ENCODE results near the gene SIGLEC6. TPM values are rescaled to one million over a fixed set of nuclear protein-coding genes. Genes with fewer than 3 reads are reported as not detected.

Gene SIGLEC6
- not detected in 2 replicates for total RNA-seq

GRCh38 chr19:51531349-51532315 is at the start of gene SIGLEC6:
TSS of gene SIGLEC6 (minus strand) at chr19:51531670. CDS start at chr19:51531648, 22 bp downstream.
- Histone ChIP-seq H3K4me2 (ENCODE audit: insufficient read depth, low read length) (no peak within 1 kb of the TSS), H2AFZ (ENCODE audit: low read length) (no peak within 1 kb of the TSS), H3K27ac (ENCODE audit: low read depth, low read length) (no peak within 1 kb of the TSS), H3K36me3 (ENCODE audit: insufficient read depth, low read length) (no peaks in the 10 kb centered on the region), H4K20me1 (ENCODE audit: insufficient read depth, low read length) (no peaks in the 10 kb centered on the region), H3K9me3 (ENCODE audit: low read depth, low read length) (no peaks in the 10 kb centered on the region), H3K4me1 (ENCODE audit: insufficient read depth, low read length) (no peaks in the 10 kb centered on the region), H3K4me3 (ENCODE audit: insufficient read depth, low read length) (no peak within 1 kb of the TSS), H3K27me3 (ENCODE audit: insufficient read depth, low read length) (peaks cover 9% of the 10 kb centered on the region), H3K79me2 (ENCODE audit: insufficient read depth, low read length) (no peaks in the 10 kb centered on the region)
- TF ChIP-seq, protein P1, sequence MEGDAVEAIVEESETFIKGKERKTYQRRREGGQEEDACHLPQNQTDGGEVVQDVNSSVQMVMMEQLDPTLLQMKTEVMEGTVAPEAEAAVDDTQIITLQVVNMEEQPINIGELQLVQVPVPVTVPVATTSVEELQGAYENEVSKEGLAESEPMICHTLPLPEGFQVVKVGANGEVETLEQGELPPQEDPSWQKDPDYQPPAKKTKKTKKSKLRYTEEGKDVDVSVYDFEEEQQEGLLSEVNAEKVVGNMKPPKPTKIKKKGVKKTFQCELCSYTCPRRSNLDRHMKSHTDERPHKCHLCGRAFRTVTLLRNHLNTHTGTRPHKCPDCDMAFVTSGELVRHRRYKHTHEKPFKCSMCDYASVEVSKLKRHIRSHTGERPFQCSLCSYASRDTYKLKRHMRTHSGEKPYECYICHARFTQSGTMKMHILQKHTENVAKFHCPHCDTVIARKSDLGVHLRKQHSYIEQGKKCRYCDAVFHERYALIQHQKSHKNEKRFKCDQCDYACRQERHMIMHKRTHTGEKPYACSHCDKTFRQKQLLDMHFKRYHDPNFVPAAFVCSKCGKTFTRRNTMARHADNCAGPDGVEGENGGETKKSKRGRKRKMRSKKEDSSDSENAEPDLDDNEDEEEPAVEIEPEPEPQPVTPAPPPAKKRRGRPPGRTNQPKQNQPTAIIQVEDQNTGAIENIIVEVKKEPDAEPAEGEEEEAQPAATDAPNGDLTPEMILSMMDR (IDR thresholded peaks at IDR 0.05; ENCODE audit: extremely low read depth, low read depth, low read length), result no peak
- no peak for DNase-seq (ENCODE audit: insufficient read length, low spot score, missing footprints)

DNA sequence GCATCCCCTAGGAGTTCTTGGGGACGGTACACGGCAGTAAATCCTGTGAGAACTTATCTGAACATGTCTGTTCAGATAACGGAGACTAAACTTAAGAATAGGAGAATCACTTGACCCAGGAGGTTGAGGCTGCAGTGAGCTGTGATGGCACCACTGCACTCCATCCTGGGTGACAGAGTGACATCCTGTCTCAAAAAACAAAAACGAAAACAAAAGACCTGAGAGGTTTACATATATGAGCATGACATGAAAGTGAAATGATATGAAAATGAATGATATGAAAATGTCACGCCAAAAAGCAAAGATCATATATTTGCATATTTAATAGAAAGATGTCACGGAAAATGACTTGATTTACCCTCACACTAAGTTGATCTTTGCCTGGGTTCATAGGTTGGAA is 45.4 kb upstream of the SIGLEC6 start:
- H3K27ac ChIP-seq (ENCODE audit: low read depth, low read length), result no peak overlapping the region
- H3K4me1 ChIP-seq (ENCODE audit: insufficient read depth, low read length), result peaks cover 22% of the 10 kb centered on the region
- H3K36me3 ChIP-seq (ENCODE audit: insufficient read depth, low read length), result peaks cover 46% of the 10 kb centered on the region
- no peak for DNase-seq (ENCODE audit: insufficient read length, low spot score, missing footprints)
- H3K4me3 ChIP-seq (ENCODE audit: insufficient read depth, low read length), result no peak overlapping the region
- no peaks in the 10 kb centered on the region for H3K9me3 ChIP-seq (ENCODE audit: low read depth, low read length)
- TF ChIP-seq, protein P1 (IDR thresholded peaks at IDR 0.05; ENCODE audit: extremely low read depth, low read depth, low read length), result no peak
- no peak overlapping the region for H2AFZ ChIP-seq (ENCODE audit: low read length)
- no peaks in the 10 kb centered on the region for H3K27me3 ChIP-seq (ENCODE audit: insufficient read depth, low read length)
- peaks cover 10% of the 10 kb centered on the region for H4K20me1 ChIP-seq (ENCODE audit: insufficient read depth, low read length)
- peaks cover 51% of the 10 kb centered on the region for H3K79me2 ChIP-seq (ENCODE audit: insufficient read depth, low read length)
- no peak overlapping the region for H3K4me2 ChIP-seq (ENCODE audit: insufficient read depth, low read length)

- peak overlapping the region; percentile 76 for H3K4me3 ChIP-seq (ENCODE audit: insufficient read depth, low read length)
- TF ChIP-seq, protein P1 (IDR thresholded peaks at IDR 0.05; ENCODE audit: extremely low read depth, low read depth, low read length), result no peak
- H3K9me3 ChIP-seq (ENCODE audit: low read depth, low read length), result no peaks in the 10 kb centered on the region
Observed at GRCh38 chr19:51573331-51573730, 41.9 kb upstream of the SIGLEC6 start.

GRCh38 chr19:51572908-51573307 is 41.4 kb upstream of the SIGLEC6 start:
- peaks cover 19% of the 10 kb centered on the region for H3K36me3 ChIP-seq (ENCODE audit: insufficient read depth, low read length)
- H3K9me3 ChIP-seq (ENCODE audit: low read depth, low read length), result no peaks in the 10 kb centered on the region
- TF ChIP-seq, protein P1 (IDR thresholded peaks at IDR 0.05; ENCODE audit: extremely low read depth, low read depth, low read length), result no peak
- peak; percentile 91 for DNase-seq (ENCODE audit: insufficient read length, low spot score, missing footprints)
- H3K4me3 ChIP-seq (ENCODE audit: insufficient read depth, low read length), result peak overlapping the region; percentile 76
- peak overlapping the region; percentile 5 for H2AFZ ChIP-seq (ENCODE audit: low read length)
- H3K4me1 ChIP-seq (ENCODE audit: insufficient read depth, low read length), result peaks cover 24% of the 10 kb centered on the region
- no peaks in the 10 kb centered on the region for H3K27me3 ChIP-seq (ENCODE audit: insufficient read depth, low read length)
- H3K4me2 ChIP-seq (ENCODE audit: insufficient read depth, low read length), result peak overlapping the region; percentile 95
- H4K20me1 ChIP-seq (ENCODE audit: insufficient read depth, low read length), result peaks cover 6% of the 10 kb centered on the region
- H3K79me2 ChIP-seq (ENCODE audit: insufficient read depth, low read length), result peaks cover 45% of the 10 kb centered on the region
- H3K27ac ChIP-seq (ENCODE audit: low read depth, low read length), result peak overlapping the region; percentile 92

More at GRCh38 chr19:51573331-51573730, 41.9 kb upstream of the SIGLEC6 start:
- Histone ChIP-seq H3K36me3 (ENCODE audit: insufficient read depth, low read length) (peaks cover 20% of the 10 kb centered on the region), H4K20me1 (ENCODE audit: insufficient read depth, low read length) (peaks cover 6% of the 10 kb centered on the region), H3K27ac (ENCODE audit: low read depth, low read length) (peak overlapping the region; percentile 92), H2AFZ (ENCODE audit: low read length) (peak overlapping the region; percentile 5), H3K4me1 (ENCODE audit: insufficient read depth, low read length) (peaks cover 24% of the 10 kb centered on the region), H3K27me3 (ENCODE audit: insufficient read depth, low read length) (no peaks in the 10 kb centered on the region), H3K4me2 (ENCODE audit: insufficient read depth, low read length) (peak overlapping the region; percentile 95), H3K79me2 (ENCODE audit: insufficient read depth, low read length) (peaks cover 46% of the 10 kb centered on the region)
- peak; percentile 62 for DNase-seq (ENCODE audit: insufficient read length, low spot score, missing footprints)
